Heart right ventricle (tissue), 16 donors: ENCODE data around the gene CEP104. TPM values are rescaled to one million over a fixed set of nuclear protein-coding genes. Genes with fewer than 3 reads are reported as not detected.

Experiments
- ATAC-seq, 8 donors: fragments of 200-7000 bp; cut with Tn5 transposase; one replicate each; pipeline ENCODE4 v1.9.1; 2020; ENCODE audit warnings: mild to moderate bottlenecking in 8 of 8, moderate library complexity in 8 of 8, moderate number of reproducible peaks in 1 of 8
- DNase-seq, 2 donors: peaks; one replicate each; pipeline ENCODE4 v3.0.0-alpha.2; 2020
- H3K27ac ChIP-seq, 10 donors: fragments of 200-600 bp; sonication (generic) in 2 of 10; one replicate each; pipeline versions ENCODE4 v1.5.0 to v1.8.0; 2020 to 2022; ENCODE audit warnings: mild to moderate bottlenecking in 3 of 10
- H3K27me3 ChIP-seq, 7 donors: fragments of 200-600 bp; one replicate each; pipeline ENCODE4 v1.8.0; 2021 to 2022; ENCODE audit warnings: mild to moderate bottlenecking in 2 of 7
- H3K36me3 ChIP-seq, 9 donors: fragments of 200-600 bp; sonication (generic) in 1 of 9; one replicate each; pipeline versions ENCODE4 v1.5.0 to v1.8.0; 2020 to 2022; ENCODE audit warnings: mild to moderate bottlenecking in 2 of 9
- H3K4me1 ChIP-seq, 9 donors: fragments of 200-600 bp; sonication (generic) in 1 of 9; one replicate each; pipeline versions ENCODE4 v1.5.0 to v1.8.0; 2020 to 2022; ENCODE audit warnings: mild to moderate bottlenecking in 4 of 9
- H3K4me3 ChIP-seq, 10 donors: fragments of 200-600 bp; sonication (generic) in 2 of 10; one replicate each; pipeline versions ENCODE4 v1.5.0 to v1.8.0; 2020 to 2022; ENCODE audit warnings: mild to moderate bottlenecking in 7 of 10, moderate library complexity in 2 of 10
- H3K9me3 ChIP-seq, 11 donors: fragments of 200-600 bp in 10 of 11; sonication (generic) in 2 of 11; one replicate each; pipeline versions ENCODE4 v1.5.0 to v1.8.0; 2013 to 2022; ENCODE audit warnings: mild to moderate bottlenecking in 2 of 11, control low read depth in 1 of 11, moderate library complexity in 1 of 11
- CTCF ChIP-seq, 9 donors: fragments of 200-600 bp; sonication (generic) in 2 of 9; IDR thresholded peaks; one replicate each; pipeline versions ENCODE4 v1.5.0 to v1.8.0; 2021 to 2022; ENCODE audit warnings: antibody characterized with exemption in 9 of 9, mild to moderate bottlenecking in 5 of 9, moderate library complexity in 1 of 9
- WGBS, 2 donors: extraction: QIAGEN DNeasy Blood & Tissue Kit; methylation state at CpG; one replicate each; pipeline ENCODE4 v1.1.7; 2013; ENCODE audit warnings: inconsistent platforms in 1 of 2; 5-methylcytosine and 5-hydroxymethylcytosine counted together
- intact Hi-C, 10 donors: fragments of 100-400 bp; cut with DNase I; formaldehyde crosslinking; loops; one replicate each; pipeline versions ENCODE4 v1.11.1 to v1.14.2; 2022
- polyA plus RNA-seq, 2 donors: library from polyadenylated mRNA; stranded (reverse); fragments of 200-250 nt; gene quantifications; one replicate each; pipeline ENCODE4 v1.2.3, GENCODE V29; 2013
- total RNA-seq, 10 donors: library from RNA; stranded (reverse); fragmentation: NEBNext Ultra II Directional in 3 of 10; extraction: Animal tissue kit (Norgen Biotek cat#: 25700) in 3 of 10; gene quantifications; one replicate each; pipeline versions ENCODE4 v1.2.1 to v1.2.4, GENCODE V29; 2021 to 2023
- donor health status: Arrhythmogenic right ventricular cardiomyopathy.
- donor health status: ischemic (EF 13 %, LVEDD 7.1; RV severe dilation, severe dysfunction).
- donor health status: healthy with polysubstance abuse.
- donor health status: DM: no; HTN: yes; CAD: no.
- donor health status: DM: no; HTN: no; CAD: no.
- donor health status: ischemic (EF 25% LVEDD 6.9; RV normal size, moderate dysfunction).
- donor health status: ischemic (EF 25% LVEDD 5.7; RV mildly dilated, moderate dysfunction).
- donor health status: healthy.
- donor health status: DM: yes; HTN: yes; CAD: no.
- donor health status: Ischemic cardiomyopathy.
- donor health status: ischemic (EF 35%, LVEDD 5.7; RV mildly dilated, moderate dysfunction).
- donor health status: nonischemic (EF 11% LVEDD 7.7; RV severe dilation, severe dysfunction).
- donor health status: DM: yes; HTN: yes; CAD: no.
- donor health status: PGD.
- donor health status: ischemic (EF 29% LVEDD 5.4; RV normal size, mild dysfunction).
- donor health status: nonischemic (EF 23%, LVEDD 6.1; RV moderate dilation, normal function).

CEP104 gene
- total and polyA plus RNA-seq, 12 donors, result 4.9 to 42.9 (median 27.2) TPM

GRCh38 chr1:3788756-3789420 is 68.1 kb downstream of the CEP104 start:
- WGBS, 2 donors, result 63 to 74% methylated on average over 16 of the region's 16 CpGs
- H3K36me3 ChIP-seq, result peaks cover 0 to 83% (median 36%) of the 10 kb centered on the region in 9 donors
- peak in 1 of 9 donors; percentile 7 for TF ChIP-seq CTCF (IDR thresholded peaks at IDR 0.05)
- ATAC-seq, result peak in 7 of 8 donors; percentile 34 to 78 (median 67)
- intact Hi-C loops, result no loop called here
- H3K4me1 ChIP-seq, result peaks cover 0 to 61% (median 35%) of the 10 kb centered on the region in 9 donors
- peak in 1 of 2 donors; percentile 28 for DNase-seq
- H3K9me3 ChIP-seq, result no peaks in the 10 kb centered on the region
- no peak overlapping the region for H3K27ac ChIP-seq
- no peak overlapping the region for H3K4me3 ChIP-seq
- H3K27me3 ChIP-seq, result no peaks in the 10 kb centered on the region

- intact Hi-C loops, result no loop called here
- Histone ChIP-seq H3K9me3 (no peaks in the 10 kb centered on the region), H3K36me3 (peaks cover 0 to 91% (median 41%) of the 10 kb centered on the region in 9 donors), H3K4me3 (no peak overlapping the region), H3K27me3 (no peaks in the 10 kb centered on the region), H3K27ac (no peak overlapping the region), H3K4me1 (peaks cover 0 to 52% (median 28%) of the 10 kb centered on the region in 9 donors)
- WGBS, 2 donors, result 91% methylated on average over 26 of the region's 26 CpGs
- DNase-seq (peak in 1 of 2 donors; percentile 1), ATAC-seq (no peak)
- no peak for TF ChIP-seq CTCF (IDR thresholded peaks at IDR 0.05)
These were observed 69.0 kb downstream of the CEP104 start for GRCh38 chr1:3787745-3788605.

- Histone ChIP-seq H3K4me3 (no peak overlapping the region), H3K36me3 (peaks cover 0 to 91% (median 43%) of the 10 kb centered on the region in 9 donors), H3K27me3 (no peaks in the 10 kb centered on the region), H3K27ac (no peak overlapping the region), H3K4me1 (peaks cover 0 to 48% (median 28%) of the 10 kb centered on the region in 9 donors), H3K9me3 (no peaks in the 10 kb centered on the region)
- intact Hi-C loops, result no loop called here
- DNase-seq (peak in 1 of 2 donors; percentile 8), ATAC-seq (no peak)
- TF ChIP-seq CTCF (IDR thresholded peaks at IDR 0.05), result no peak
- 66 to 80% methylated on average over 10 of the region's 10 CpGs for WGBS, 2 donors
These were observed 69.7 kb downstream of the CEP104 start for GRCh38 chr1:3787349-3787715.

GRCh38 chr1:3786468-3787348 is 70.3 kb downstream of the CEP104 start:
- H3K4me3 ChIP-seq, result no peak overlapping the region
- H3K27ac ChIP-seq, result no peak overlapping the region
- H3K27me3 ChIP-seq, result no peaks in the 10 kb centered on the region
- no peak for TF ChIP-seq CTCF (IDR thresholded peaks at IDR 0.05)
- WGBS, 2 donors, result 90 to 91% methylated on average over 44 to 45 of the region's 45 CpGs
- peaks cover 0 to 91% (median 50%) of the 10 kb centered on the region in 9 donors for H3K36me3 ChIP-seq
- ATAC-seq, result no peak
- intact Hi-C loops, result no loop called here
- H3K4me1 ChIP-seq, result peaks cover 0 to 42% (median 28%) of the 10 kb centered on the region in 9 donors
- no peaks in the 10 kb centered on the region for H3K9me3 ChIP-seq
- DNase-seq, result peak in 1 of 2 donors; percentile 8
